IMR-90 (cell line): Measurements from ENCODE around the gene CGB1. TPM values are rescaled to one million over a fixed set of nuclear protein-coding genes. Genes with fewer than 3 reads are reported as not detected.

Experiments
- ATAC-seq: fragments of 200-7000 bp; cut with Tn5 transposase; 2 replicates; pipeline ENCODE4 v1.9.1; 2020; ENCODE audit warnings: low read depth, mild to moderate bottlenecking, moderate library complexity
- BruUV-seq: library from RNA; stranded (reverse); fragments of 400-500 nt; replicated peaks from 2 replicates; lab custom pipeline; 2021; lab: Mats Ljungman, UMichigan
- CTCF ChIA-PET: fragments of 300-600 bp; formaldehyde crosslinking; extraction: SDS; loops from one replicate; lab custom pipeline; 2021; ENCODE audit warnings: antibody characterized with exemption; lab: Yijun Ruan, JAX
- POLR2A ChIA-PET: fragments of 300-600 bp; sonication (Branson Sonifier 250); formaldehyde crosslinking; loops from one replicate; lab custom pipeline; 2022; ENCODE audit warnings: antibody characterized with exemption; ENCODE audit not compliant: unreplicated experiment; lab: Charles Lee
- DNase-seq: peaks from one replicate; pipeline ENCODE4 v3.0.0; 2013
- H2AFZ ChIP-seq: replicated peaks from 2 replicates; pipeline ENCODE3; 2013; ENCODE audit warnings: low read length, mild to moderate bottlenecking; ENCODE audit not compliant: poor library complexity
- H2AK5ac ChIP-seq: 2 replicates; pipeline ENCODE4 v1.6.1; 2013; ENCODE audit warnings: low read depth, low read length, inconsistent platforms
- H2AK9ac ChIP-seq: replicated peaks from 2 replicates; pipeline ENCODE3; 2013; ENCODE audit warnings: mild to moderate bottlenecking, low read depth, low read length, moderate library complexity; ENCODE audit not compliant: poor library complexity
- H2BK120ac ChIP-seq: 2 replicates; pipeline ENCODE4 v1.6.1; 2013; ENCODE audit warnings: low read depth, low read length, inconsistent platforms
- H2BK15ac ChIP-seq: 3 replicates; pipeline ENCODE4 v1.6.1; 2013; ENCODE audit warnings: low read depth, low read length, inconsistent platforms
- H2BK20ac ChIP-seq: 2 replicates; pipeline ENCODE4 v1.6.1; 2013; ENCODE audit warnings: low read depth, mild to moderate bottlenecking, inconsistent platforms, low read length, moderate library complexity
- H2BK5ac ChIP-seq: 2 replicates; pipeline ENCODE4 v1.6.1; 2013; ENCODE audit warnings: mild to moderate bottlenecking, low read depth, low read length, inconsistent platforms; ENCODE audit not compliant: poor library complexity, severe bottlenecking
- H3K14ac ChIP-seq: replicated peaks from 2 replicates; pipeline ENCODE4 v1.6.1; 2013; ENCODE audit warnings: low read depth, low read length, inconsistent platforms
- H3K18ac ChIP-seq: 2 replicates; pipeline ENCODE4 v1.6.1; 2013; ENCODE audit warnings: low read depth, low read length, control low read depth
- H3K23ac ChIP-seq: 2 replicates; pipeline ENCODE4 v1.6.1; 2013; ENCODE audit warnings: low read depth, low read length, inconsistent platforms
- H3K27ac ChIP-seq: 2 replicates; pipeline ENCODE4 v1.5.1; 2013; ENCODE audit warnings: mild to moderate bottlenecking, control low read depth, low read length; ENCODE audit not compliant: insufficient read depth
- H3K27me3 ChIP-seq: 2 replicates; pipeline ENCODE4 v1.6.1; 2013; ENCODE audit warnings: low read length; ENCODE audit not compliant: control insufficient read depth, insufficient read depth
- H3K36me3 ChIP-seq: 2 replicates; pipeline ENCODE4 v1.6.1; 2013; ENCODE audit warnings: low read length, mixed read lengths; ENCODE audit not compliant: control insufficient read depth, insufficient read depth
- H3K4ac ChIP-seq: 2 replicates; pipeline ENCODE4 v1.6.1; 2013; ENCODE audit warnings: low read depth, low read length, inconsistent platforms
- H3K4me1 ChIP-seq: 2 replicates; pipeline ENCODE4 v1.6.1; 2013; ENCODE audit warnings: low read length, mixed read lengths; ENCODE audit not compliant: control insufficient read depth, insufficient read depth
- H3K4me2 ChIP-seq: 2 replicates; pipeline ENCODE4 v1.6.1; 2013; ENCODE audit warnings: low read depth, mild to moderate bottlenecking, control low read depth, low read length, moderate library complexity
- H3K4me3 ChIP-seq: 2 replicates; pipeline ENCODE4 v1.5.1; 2013; ENCODE audit warnings: low read depth, mild to moderate bottlenecking, control low read depth, low read length, moderate library complexity; ENCODE audit not compliant: insufficient read depth
- H3K56ac ChIP-seq: 2 replicates; pipeline ENCODE4 v1.6.1; 2013; ENCODE audit warnings: low read length, inconsistent platforms; ENCODE audit not compliant: insufficient read depth; ENCODE audit errors: extremely low read depth
- H3K79me1 ChIP-seq, 2 experiments: 2 replicates each; pipeline ENCODE4 v1.6.1; 2013; ENCODE audit warnings: low read length in 2 of 2, inconsistent platforms in 1 of 2, low read depth in 1 of 2
- H3K9ac ChIP-seq: 2 replicates; pipeline ENCODE4 v1.6.1; 2013; ENCODE audit warnings: low read depth, low read length, control low read depth
- H3K9me1 ChIP-seq: 2 replicates; pipeline ENCODE4 v1.6.1; 2013; ENCODE audit warnings: low read length, inconsistent platforms; ENCODE audit not compliant: insufficient read depth
- H3K9me3 ChIP-seq: 2 replicates; pipeline ENCODE4 v1.6.1; 2013; ENCODE audit warnings: low read length; ENCODE audit not compliant: control insufficient read depth, insufficient read depth
- H4K20me1 ChIP-seq: 2 replicates; pipeline ENCODE4 v1.6.1; 2013; ENCODE audit warnings: low read length, inconsistent platforms; ENCODE audit not compliant: insufficient read depth
- H4K5ac ChIP-seq: 2 replicates; pipeline ENCODE4 v1.6.1; 2013; ENCODE audit warnings: mild to moderate bottlenecking, low read depth, low read length, control low read depth
- H4K8ac ChIP-seq, 2 experiments: 2 replicates each; pipeline ENCODE4 v1.6.1; 2013; ENCODE audit warnings: low read depth in 2 of 2, low read length in 2 of 2, control low read depth in 1 of 2, inconsistent platforms in 1 of 2
- H4K91ac ChIP-seq: 2 replicates; pipeline ENCODE4 v1.6.1; 2013; ENCODE audit warnings: low read depth, low read length, inconsistent platforms; ENCODE audit not compliant: insufficient read depth
- BHLHE40 ChIP-seq: fragments of 150-350 bp; IDR thresholded peaks from 2 replicates; pipeline ENCODE4 v1.6.1; 2016; ENCODE audit warnings: mild to moderate bottlenecking, low read depth, low read length
- CHD1 ChIP-seq: IDR thresholded peaks from 2 replicates; pipeline ENCODE4 v1.6.1; 2012; ENCODE audit warnings: low read depth, low read length, improper control_type of control experiment
- FOS ChIP-seq: fragments of 150-350 bp; IDR thresholded peaks from 2 replicates; pipeline ENCODE4 v1.6.1; 2016; ENCODE audit warnings: low read depth, low read length
- MAFK ChIP-seq: IDR thresholded peaks from 2 replicates; pipeline ENCODE4 v1.6.1; 2012; ENCODE audit warnings: low read depth, low read length, improper control_type of control experiment
- MAZ ChIP-seq: IDR thresholded peaks from 2 replicates; pipeline ENCODE4 v1.6.1; 2012; ENCODE audit warnings: low read depth, mild to moderate bottlenecking, low read length, improper control_type of control experiment, moderate library complexity, borderline replicate concordance
- MXI1 ChIP-seq: IDR thresholded peaks from 2 replicates; pipeline ENCODE4 v1.6.1; 2012; ENCODE audit warnings: low read depth, mild to moderate bottlenecking, low read length, moderate library complexity, borderline replicate concordance
- NFE2L2 ChIP-seq: fragments of 150-350 bp; IDR thresholded peaks from 2 replicates; pipeline ENCODE4 v1.6.1; 2016; ENCODE audit warnings: low read depth, mild to moderate bottlenecking, low read length
- POLR2A ChIP-seq: IDR thresholded peaks from 2 replicates; pipeline ENCODE4 v1.6.1; 2012; ENCODE audit warnings: mild to moderate bottlenecking, low read depth, low read length
- RAD21 ChIP-seq: IDR thresholded peaks from 2 replicates; pipeline ENCODE4 v1.6.1; 2012; ENCODE audit warnings: low read length, improper control_type of control experiment
- RCOR1 ChIP-seq: IDR thresholded peaks from 2 replicates; pipeline ENCODE4 v1.6.1; 2012; ENCODE audit warnings: mild to moderate bottlenecking, low read length, improper control_type of control experiment; ENCODE audit not compliant: insufficient replicate concordance
- RFX5 ChIP-seq: IDR thresholded peaks from 2 replicates; pipeline ENCODE4 v1.8.0; 2012; ENCODE audit warnings: low read depth, mild to moderate bottlenecking, low read length, moderate library complexity
- SMC3 ChIP-seq: fragments of 150-350 bp; IDR thresholded peaks from 2 replicates; pipeline ENCODE4 v1.6.1; 2016; ENCODE audit warnings: low read depth, mild to moderate bottlenecking, antibody characterized with exemption, low read length, moderate library complexity
- WGBS, 2 experiments: methylation state at CpG; one replicate each; pipeline versions ENCODE4 v1.1.5 to v1.1.7; 2013; ENCODE audit warnings: missing lambda C conversion rate in 2 of 2; ENCODE audit not compliant: insufficient read length in 1 of 2; ENCODE audit errors: extremely low coverage in 2 of 2; 5-methylcytosine and 5-hydroxymethylcytosine counted together
- dilution Hi-C: fragments of 300-500 bp; cut with HindIII; formaldehyde crosslinking; loops from one replicate; pipeline ENCODE4 v1.14.3; 2018; ENCODE audit warnings: low sequenced_read_pairs; ENCODE audit not compliant: unreplicated experiment
- in situ Hi-C: fragments of 300-500 bp; cut with MboI; formaldehyde crosslinking; loops from 3 replicates; pipeline ENCODE4 v1.14.3; 2019; ENCODE audit warnings: low sequenced_read_pairs, inconsistent platforms, mixed read lengths
- intact Hi-C: fragments of 100-400 bp; cut with micrococcal nuclease; formaldehyde crosslinking; loops from 2 replicates; pipeline ENCODE4 v1.10.0; 2022
- polyA plus RNA-seq, 3 experiments: library from polyadenylated mRNA; depleted of rRNA; stranded (reverse); fragments of >200 nt; gene quantifications; 2 replicates each; pipeline ENCODE4 v1.2.3, GENCODE V29; 2012; ENCODE audit warnings: low replicate concordance in 1 of 3
- total RNA-seq: library from RNA; depleted of rRNA; stranded (reverse); fragments of >200 nt; gene quantifications from 2 replicates; pipeline ENCODE4 v1.2.3, GENCODE V29; 2012
- TF ChIP-seq, protein P1 (sequence below): fragments of 150-350 bp; IDR thresholded peaks from 2 replicates; pipeline ENCODE4 v1.6.1; 2017; ENCODE audit warnings: mild to moderate bottlenecking, antibody characterized with exemption, low read length, low read depth
- TF ChIP-seq, protein P2 (sequence below): fragments of 150-350 bp; IDR thresholded peaks from 2 replicates; pipeline ENCODE4 v1.6.1; 2016; ENCODE audit warnings: low read depth, mild to moderate bottlenecking, low read length, moderate library complexity, borderline replicate concordance
- TF ChIP-seq, protein P3 (sequence below): conservative IDR thresholded peaks from 2 replicates; pipeline ENCODE4 v1.5.1; 2012; ENCODE audit warnings: mild to moderate bottlenecking, low read depth, low read length, improper control_type of control experiment

CGB1 gene
- total and polyA plus RNA-seq, 2 of the 4 experiments (the other 2 are of a cell fraction) = not detected

DNA sequence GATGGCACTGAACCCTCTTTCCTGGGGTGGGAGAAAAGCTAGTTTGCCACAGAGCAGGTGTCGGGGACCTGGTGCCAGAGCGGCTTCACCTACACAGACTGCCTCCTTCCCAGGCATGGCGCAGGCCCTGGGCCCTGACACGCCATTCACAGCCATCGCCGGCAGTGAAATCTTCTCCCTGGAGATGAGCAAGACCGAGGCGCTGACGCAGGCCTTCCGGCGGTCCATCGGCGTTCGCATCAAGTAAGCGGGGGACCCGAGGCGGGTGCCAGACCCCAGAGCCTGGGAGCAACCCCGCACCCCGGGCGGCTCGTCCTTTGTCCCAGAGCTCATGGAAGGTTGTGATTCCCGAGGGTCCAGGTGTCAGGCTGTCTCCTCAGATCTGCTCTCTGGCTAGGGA lies 29.8 kb downstream of the CGB1 start:
- Histone ChIP-seq H3K36me3 (peaks cover 57% of the 10 kb centered on the region), H3K56ac (no peak overlapping the region), H3K9ac (no peak overlapping the region), H2AK9ac (no peak overlapping the region), H2BK20ac (no peak overlapping the region), H3K23ac (no peak overlapping the region), H3K18ac (no peak overlapping the region), H3K27ac (no peak overlapping the region), H3K9me1 (peaks cover 2% of the 10 kb centered on the region; the same call in 1 of the 2 replicates), H3K27me3 (no peaks in the 10 kb centered on the region), H4K5ac (no peak overlapping the region), H3K4me1 (no peaks in the 10 kb centered on the region), H2BK120ac (no peak overlapping the region), H4K8ac (no peak overlapping the region), H2BK5ac (no peak overlapping the region), H3K9me3 (no peaks in the 10 kb centered on the region), H4K91ac (no peak overlapping the region), H3K79me1 (peaks cover 0 to 11% of the 10 kb centered on the region in 2 experiments; a peak in 2 of 4 replicates), H3K4me3 (no peak overlapping the region), H3K14ac (no peak overlapping the region), H2AK5ac (no peak overlapping the region), H3K4ac (no peak overlapping the region), H2AFZ (no peak overlapping the region), H3K4me2 (no peak overlapping the region), H4K20me1 (no peaks in the 10 kb centered on the region), H2BK15ac (no peak overlapping the region)
- WGBS, 2 experiments = 97% methylated on average over 16 of the region's 22 CpGs; no CpG with 5 or more reads in 1 of the 2 experiments
- ATAC-seq (no peak), DNase-seq (no peak)
- intact Hi-C loops (no loop called here), in situ Hi-C loops (no loop called here), dilution Hi-C loops (no loop called here)
- no TSS peak for BruUV-seq
- POLR2A ChIA-PET = no interaction called here
- CTCF ChIA-PET = no interaction called here
- TF ChIP-seq RFX5 (no peak), RAD21 (no peak), POLR2A (no peak), MAFK (no peak), SMC3 (no peak), BHLHE40 (no peak), MAZ (no peak), NFE2L2 (no peak), CHD1 (no peak), RCOR1 (no peak), MXI1 (no peak), FOS (no peak)
- TF ChIP-seq, protein P1, sequence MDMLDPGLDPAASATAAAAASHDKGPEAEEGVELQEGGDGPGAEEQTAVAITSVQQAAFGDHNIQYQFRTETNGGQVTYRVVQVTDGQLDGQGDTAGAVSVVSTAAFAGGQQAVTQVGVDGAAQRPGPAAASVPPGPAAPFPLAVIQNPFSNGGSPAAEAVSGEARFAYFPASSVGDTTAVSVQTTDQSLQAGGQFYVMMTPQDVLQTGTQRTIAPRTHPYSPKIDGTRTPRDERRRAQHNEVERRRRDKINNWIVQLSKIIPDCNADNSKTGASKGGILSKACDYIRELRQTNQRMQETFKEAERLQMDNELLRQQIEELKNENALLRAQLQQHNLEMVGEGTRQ = no peak
- TF ChIP-seq, protein P2, sequence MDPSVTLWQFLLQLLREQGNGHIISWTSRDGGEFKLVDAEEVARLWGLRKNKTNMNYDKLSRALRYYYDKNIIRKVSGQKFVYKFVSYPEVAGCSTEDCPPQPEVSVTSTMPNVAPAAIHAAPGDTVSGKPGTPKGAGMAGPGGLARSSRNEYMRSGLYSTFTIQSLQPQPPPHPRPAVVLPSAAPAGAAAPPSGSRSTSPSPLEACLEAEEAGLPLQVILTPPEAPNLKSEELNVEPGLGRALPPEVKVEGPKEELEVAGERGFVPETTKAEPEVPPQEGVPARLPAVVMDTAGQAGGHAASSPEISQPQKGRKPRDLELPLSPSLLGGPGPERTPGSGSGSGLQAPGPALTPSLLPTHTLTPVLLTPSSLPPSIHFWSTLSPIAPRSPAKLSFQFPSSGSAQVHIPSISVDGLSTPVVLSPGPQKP = no peak
- TF ChIP-seq, protein P3, sequence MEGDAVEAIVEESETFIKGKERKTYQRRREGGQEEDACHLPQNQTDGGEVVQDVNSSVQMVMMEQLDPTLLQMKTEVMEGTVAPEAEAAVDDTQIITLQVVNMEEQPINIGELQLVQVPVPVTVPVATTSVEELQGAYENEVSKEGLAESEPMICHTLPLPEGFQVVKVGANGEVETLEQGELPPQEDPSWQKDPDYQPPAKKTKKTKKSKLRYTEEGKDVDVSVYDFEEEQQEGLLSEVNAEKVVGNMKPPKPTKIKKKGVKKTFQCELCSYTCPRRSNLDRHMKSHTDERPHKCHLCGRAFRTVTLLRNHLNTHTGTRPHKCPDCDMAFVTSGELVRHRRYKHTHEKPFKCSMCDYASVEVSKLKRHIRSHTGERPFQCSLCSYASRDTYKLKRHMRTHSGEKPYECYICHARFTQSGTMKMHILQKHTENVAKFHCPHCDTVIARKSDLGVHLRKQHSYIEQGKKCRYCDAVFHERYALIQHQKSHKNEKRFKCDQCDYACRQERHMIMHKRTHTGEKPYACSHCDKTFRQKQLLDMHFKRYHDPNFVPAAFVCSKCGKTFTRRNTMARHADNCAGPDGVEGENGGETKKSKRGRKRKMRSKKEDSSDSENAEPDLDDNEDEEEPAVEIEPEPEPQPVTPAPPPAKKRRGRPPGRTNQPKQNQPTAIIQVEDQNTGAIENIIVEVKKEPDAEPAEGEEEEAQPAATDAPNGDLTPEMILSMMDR = no peak
